Kidney (tissue), 14 donors: ENCODE results near the gene RNF113B. TPM values are rescaled to one million over a fixed set of nuclear protein-coding genes. Genes with fewer than 3 reads are reported as not detected.

Experiments used
- DNase-seq, 5 donors: peaks; one replicate each; pipeline ENCODE4 v3.0.0-alpha.2; 2013 to 2020
- FAIRE-seq: peaks from 2 replicates; lab custom pipeline; 2012; peaks lifted over from hg19 to GRCh38; lab: Jason Lieb, UNC
- H3K27ac ChIP-seq, 2 donors: one replicate each; pipeline ENCODE4 v1.7.0; 2013; ENCODE audit warnings: low read depth in 2 of 2, low read length in 2 of 2, inconsistent platforms in 1 of 2
- H3K27me3 ChIP-seq: one replicate; pipeline ENCODE4 v1.7.1; 2013; ENCODE audit warnings: low read length, inconsistent platforms; ENCODE audit not compliant: control insufficient read depth, insufficient read depth
- H3K36me3 ChIP-seq, 3 donors: one replicate each; pipeline versions ENCODE4 v1.7.0 to v1.7.1; 2013; ENCODE audit warnings: low read length in 3 of 3, control low read depth in 1 of 3, inconsistent platforms in 1 of 3; ENCODE audit not compliant: insufficient read depth in 3 of 3, control insufficient read depth in 2 of 3
- H3K4me1 ChIP-seq, 3 donors: one replicate each; pipeline versions ENCODE4 v1.7.0 to v1.7.1; 2013; ENCODE audit warnings: low read length in 3 of 3, inconsistent platforms in 1 of 3, low read depth in 1 of 3; ENCODE audit not compliant: control insufficient read depth in 2 of 3, insufficient read depth in 2 of 3
- H3K4me3 ChIP-seq, 3 donors: one replicate each; pipeline versions ENCODE4 v1.7.0 to v1.8.1; 2013; ENCODE audit warnings: low read length in 3 of 3, control low read depth in 1 of 3, inconsistent platforms in 1 of 3
- H3K9ac ChIP-seq, 3 donors: one replicate each; pipeline versions ENCODE4 v1.7.0 to v1.7.1; 2013; ENCODE audit warnings: low read length in 3 of 3, control low read depth in 1 of 3, inconsistent platforms in 1 of 3
- H3K9me3 ChIP-seq, 3 donors: one replicate each; pipeline versions ENCODE4 v1.7.0 to v1.7.1; 2013; ENCODE audit warnings: low read length in 3 of 3, control low read depth in 1 of 3, inconsistent platforms in 1 of 3; ENCODE audit not compliant: control insufficient read depth in 2 of 3, insufficient read depth in 1 of 3
- CTCF ChIP-seq: IDR thresholded peaks from 3 replicates; pipeline ENCODE4 v1.5.1; 2012; ENCODE audit warnings: mild to moderate bottlenecking, moderate library complexity, borderline replicate concordance; ENCODE audit not compliant: insufficient read depth; ENCODE audit errors: extremely low read depth
- intact Hi-C: fragments of 100-400 bp; cut with DNase I; formaldehyde crosslinking; loops from one replicate; pipeline ENCODE4 v1.11.1; 2022
- polyA plus RNA-seq: library from polyadenylated mRNA; stranded (reverse); fragments of 350-450 nt; fragmentation: Illumina TruSeq; extraction: RNeasy Lipid Tissue Mini Kit (QIAGEN cat#74804); gene quantifications from one replicate; pipeline ENCODE4 v1.2.3, GENCODE V29; 2014; ENCODE audit warnings: low read depth, low replicate concordance; ENCODE audit not compliant: insufficient read depth
- total RNA-seq: library from RNA; stranded (reverse); fragmentation: NEBNext Ultra II Directional; extraction: Animal tissue kit (Norgen Biotek cat#: 25700); gene quantifications from one replicate; pipeline ENCODE4 v1.2.1, GENCODE V29; 2021
- donor health status: control.
- donor health status: control.
- donor health status: control.
- donor health status: control.
- donor health status: control.
- donor health status: DM: yes; HTN: yes; CAD: no.
- donor health status: Normal renal cell carcinoma (clear cell type).

The RNF113B gene
- total and polyA plus RNA-seq, 2 donors from 2014 or later: not detected

GRCh38 chr13:98215508-98215907 lies 38.4 kb upstream of the RNF113B start:
- H3K9me3 ChIP-seq: no peaks in the 10 kb centered on the region
- intact Hi-C loops: no loop called here
- no peak for DNase-seq
- H3K9ac ChIP-seq: peak overlapping the region in 1 of 3 donors; percentile 1
- H3K36me3 ChIP-seq: peaks cover 0 to 21% (median 0%) of the 10 kb centered on the region in 3 donors
- H3K4me3 ChIP-seq: no peak overlapping the region
- H3K4me1 ChIP-seq: peaks cover 13 to 37% (median 25%) of the 10 kb centered on the region in 3 donors
- peak overlapping the region; percentile 46 to 59 for H3K27ac ChIP-seq
- no peak for FAIRE-seq
- TF ChIP-seq CTCF: no peak
- no peaks in the 10 kb centered on the region for H3K27me3 ChIP-seq

GRCh38 chr13:98214707-98215106 lies 37.6 kb upstream of the RNF113B start:
- Histone ChIP-seq H3K4me1 (peaks cover 13 to 31% (median 25%) of the 10 kb centered on the region in 3 donors), H3K9me3 (no peaks in the 10 kb centered on the region), H3K36me3 (peaks cover 0 to 21% (median 0%) of the 10 kb centered on the region in 3 donors), H3K9ac (no peak overlapping the region), H3K27me3 (no peaks in the 10 kb centered on the region), H3K4me3 (no peak overlapping the region), H3K27ac (peak overlapping the region; percentile 37 to 45)
- no peak for TF ChIP-seq CTCF
- no peak for FAIRE-seq
- DNase-seq: peak in 2 of 5 donors; percentile 69
- intact Hi-C loops: no loop called here

DNA sequence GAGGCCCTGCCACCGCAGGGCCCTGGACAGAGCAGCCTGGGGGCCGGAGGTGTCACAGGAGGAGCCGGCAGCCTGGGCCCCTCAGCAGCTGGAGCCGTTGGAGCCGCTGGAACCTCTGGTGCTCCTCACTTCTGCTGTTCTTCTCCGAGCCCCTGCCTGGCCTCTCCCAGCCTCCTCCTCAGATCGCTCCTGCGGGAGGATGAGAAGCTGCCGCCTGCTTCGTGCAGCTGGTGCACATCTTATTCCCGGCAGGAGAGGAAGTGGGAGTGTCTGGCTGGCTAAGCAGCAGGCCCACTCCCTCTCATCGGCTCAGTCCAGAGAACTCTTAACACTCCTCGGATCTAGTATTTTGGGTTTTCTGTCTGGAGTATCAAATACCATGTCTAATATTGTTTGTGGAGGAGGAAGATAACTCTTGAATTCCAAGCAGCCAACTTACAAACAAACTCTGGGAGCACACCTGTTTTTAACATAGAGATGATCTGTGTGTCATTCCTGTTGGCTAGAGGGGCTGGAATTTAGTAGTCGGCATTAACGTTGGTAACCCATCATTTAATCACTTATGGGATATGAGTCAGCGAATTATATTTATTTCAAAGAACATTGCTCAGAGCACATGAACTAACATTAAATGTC lies 37.1 kb upstream of the RNF113B start:
- H3K4me1 ChIP-seq: peaks cover 13 to 31% (median 25%) of the 10 kb centered on the region in 3 donors
- TF ChIP-seq CTCF: no peak
- H3K27ac ChIP-seq: peak overlapping the region; percentile 37 to 45
- peaks cover 0 to 21% (median 0%) of the 10 kb centered on the region in 3 donors for H3K36me3 ChIP-seq
- peak in 4 of 5 donors; percentile 75 to 87 (median 82) for DNase-seq
- no peak overlapping the region for H3K4me3 ChIP-seq
- H3K27me3 ChIP-seq: no peaks in the 10 kb centered on the region
- intact Hi-C loops: no loop called here
- H3K9me3 ChIP-seq: no peaks in the 10 kb centered on the region
- FAIRE-seq: no peak
- peak overlapping the region in 1 of 3 donors; percentile 55 for H3K9ac ChIP-seq

DNA sequence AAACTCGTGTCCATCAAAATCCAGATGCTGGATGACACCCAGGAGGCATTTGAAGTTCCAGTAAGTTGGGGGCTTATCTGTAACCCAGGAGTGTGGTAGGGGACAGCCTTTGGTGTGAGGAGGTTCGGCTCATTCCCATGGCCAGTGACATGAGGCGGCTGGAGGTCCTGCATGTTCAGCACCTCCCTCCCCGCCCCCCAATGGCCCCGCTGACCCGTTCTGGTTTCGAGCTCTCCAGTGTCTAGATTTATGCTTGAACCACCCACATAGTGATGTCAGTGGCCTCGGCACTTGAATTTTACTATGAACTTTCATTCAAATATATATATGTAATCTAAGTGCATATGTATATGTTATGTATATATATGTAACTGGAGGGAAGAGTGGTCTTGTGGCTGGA lies 36.3 kb upstream of the RNF113B start:
- no peaks in the 10 kb centered on the region for H3K27me3 ChIP-seq
- FAIRE-seq (no peak), DNase-seq (peak in 3 of 5 donors; percentile 46 to 66 (median 63))
- no peaks in the 10 kb centered on the region for H3K9me3 ChIP-seq
- H3K27ac ChIP-seq: no peak overlapping the region
- no peak overlapping the region for H3K9ac ChIP-seq
- intact Hi-C loops: no loop called here
- TF ChIP-seq CTCF: no peak
- peaks cover 10 to 31% (median 27%) of the 10 kb centered on the region in 3 donors for H3K4me1 ChIP-seq
- peaks cover 0 to 21% (median 0%) of the 10 kb centered on the region in 3 donors for H3K36me3 ChIP-seq
- H3K4me3 ChIP-seq: no peak overlapping the region
